Measurements from ENCODE around the gene ETDB.

DNA sequence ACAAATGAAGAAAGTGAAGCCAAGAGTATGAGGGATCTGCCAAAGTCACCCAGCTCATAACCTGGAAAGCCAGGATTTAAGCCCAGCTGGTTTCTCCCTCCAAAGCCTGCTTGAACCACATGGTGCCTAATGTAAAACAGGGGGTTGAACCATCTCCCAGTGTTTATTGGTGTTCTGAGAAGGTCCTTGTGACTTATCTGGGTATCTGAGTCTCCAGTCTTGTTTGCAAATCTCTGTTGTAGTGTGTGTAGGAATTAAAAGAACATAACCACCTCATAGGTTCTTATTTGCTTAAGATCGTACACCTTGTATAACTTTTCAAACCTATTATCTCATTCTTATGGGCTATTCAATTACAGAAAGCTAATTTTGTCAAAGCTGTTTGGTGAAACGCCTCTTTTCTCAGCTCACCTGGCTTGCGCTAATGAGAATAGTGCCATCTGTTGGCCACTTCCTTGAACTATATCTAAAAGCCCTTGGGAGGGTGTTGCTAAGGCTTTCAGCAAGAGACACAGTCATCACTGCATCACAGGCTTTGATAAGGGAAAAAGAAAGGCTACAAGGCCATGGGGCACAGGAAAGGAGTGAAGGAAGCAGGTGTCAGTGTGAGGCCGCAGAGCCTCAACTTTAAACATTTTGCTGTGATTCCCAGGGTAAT is 34.0 kb downstream of the ETDB start:
- TF ChIP-seq ARNTL (CRISPR knock-in tag; IDR thresholded peaks at IDR 0.05; ENCODE audit: borderline replicate concordance, low read depth) (no peak), OSR1 (CRISPR knock-in tag; IDR thresholded peaks at IDR 0.05) (no peak), ISL1 (CRISPR knock-in tag; IDR thresholded peaks at IDR 0.05) (no peak), ESRRG (CRISPR knock-in tag; IDR thresholded peaks at IDR 0.05) (no peak), RARB (CRISPR knock-in tag; IDR thresholded peaks at IDR 0.05) (no peak)

All from SK-N-SH treated with all-trans-retinoic acid at 6 μM for 48 hours (cell line).